Activated T-helper 17 cell treated with anti-CD3 and anti-CD28 coated beads, Interleukin-2, amount 50 U/mL, for 72 hours (primary cell): Measurements from ENCODE around the gene SCNN1A. TPM values are rescaled to one million over a fixed set of nuclear protein-coding genes. Genes with fewer than 3 reads are reported as not detected.

ENCODE experiments used
- ATAC-seq: fragments of 150-1000 bp; cut with Tn5 transposase; replicated peaks from 2 replicates; pipeline ENCODE4 v1.10.0; 2021; ENCODE audit warnings: mild to moderate bottlenecking, moderate library complexity
- H3K27ac Mint-ChIP-seq: one replicate; pipeline ENCODE4 v1.8.0; 2022; ENCODE audit warnings: mixed read lengths
- H3K27me3 Mint-ChIP-seq: one replicate; pipeline ENCODE4 v1.8.0; 2022; ENCODE audit warnings: mixed read lengths
- H3K36me3 Mint-ChIP-seq: one replicate; pipeline ENCODE4 v1.8.0; 2022; ENCODE audit warnings: low read depth, mild to moderate bottlenecking, mixed read lengths
- H3K4me1 Mint-ChIP-seq: one replicate; pipeline ENCODE4 v1.8.0; 2022; ENCODE audit warnings: mixed read lengths
- H3K4me3 Mint-ChIP-seq: one replicate; pipeline ENCODE4 v1.8.0; 2022; ENCODE audit warnings: mild to moderate bottlenecking, mixed read lengths
- H3K9me3 Mint-ChIP-seq: one replicate; pipeline ENCODE4 v1.8.0; 2022; ENCODE audit warnings: mixed read lengths
- total RNA-seq, 2 donors: library from RNA; stranded (reverse); gene quantifications; one replicate each; pipeline ENCODE4 v1.2.3, GENCODE V29; 2022

SCNN1A gene
- total RNA-seq, 2 donors from 2014 or later, result 1.6 TPM; not detected in 1

- peaks cover 3% of the 10 kb centered on the region for H3K4me1 Mint-ChIP-seq
- H3K36me3 Mint-ChIP-seq, result no peaks in the 10 kb centered on the region
Measured at GRCh38 chr12:6392504-6392903, 17.1 kb upstream of the SCNN1A start.

GRCh38 chr12:6391013-6391412, 15.7 kb upstream of the SCNN1A start:
- Mint-ChIP-seq H3K9me3 (no peaks in the 10 kb centered on the region), H3K36me3 (no peaks in the 10 kb centered on the region), H3K27ac (no peak overlapping the region), H3K4me1 (peaks cover 3% of the 10 kb centered on the region), H3K4me3 (no peak overlapping the region), H3K27me3 (no peaks in the 10 kb centered on the region)
- ATAC-seq, result no peak

More at GRCh38 chr12:6392504-6392903, 17.1 kb upstream of the SCNN1A start:
- ATAC-seq, result no peak
- H3K27ac Mint-ChIP-seq, result no peak overlapping the region
- H3K9me3 Mint-ChIP-seq, result no peaks in the 10 kb centered on the region
- no peak overlapping the region for H3K4me3 Mint-ChIP-seq
- H3K27me3 Mint-ChIP-seq, result no peaks in the 10 kb centered on the region

GRCh38 chr12:6390084-6390799, 14.9 kb upstream of the SCNN1A start:
- ATAC-seq, result no peak
- no peaks in the 10 kb centered on the region for H3K27me3 Mint-ChIP-seq
- no peaks in the 10 kb centered on the region for H3K9me3 Mint-ChIP-seq
- no peaks in the 10 kb centered on the region for H3K36me3 Mint-ChIP-seq
- peak overlapping the region; percentile 31 for H3K27ac Mint-ChIP-seq
- H3K4me3 Mint-ChIP-seq, result no peak overlapping the region
- peaks cover 3% of the 10 kb centered on the region for H3K4me1 Mint-ChIP-seq

- ATAC-seq, result no peak
- H3K36me3 Mint-ChIP-seq, result no peaks in the 10 kb centered on the region
- no peak overlapping the region for H3K27ac Mint-ChIP-seq
- H3K9me3 Mint-ChIP-seq, result no peaks in the 10 kb centered on the region
- peaks cover 9% of the 10 kb centered on the region for H3K27me3 Mint-ChIP-seq
- no peak overlapping the region for H3K4me3 Mint-ChIP-seq
- peaks cover 3% of the 10 kb centered on the region for H3K4me1 Mint-ChIP-seq
Measured at GRCh38 chr12:6387541-6387940, 12.2 kb upstream of the SCNN1A start.

GRCh38 chr12:6386491-6386890, 11.1 kb upstream of the SCNN1A start:
- H3K4me1 Mint-ChIP-seq, result peaks cover 3% of the 10 kb centered on the region
- no peaks in the 10 kb centered on the region for H3K9me3 Mint-ChIP-seq
- no peak for ATAC-seq
- no peak overlapping the region for H3K27ac Mint-ChIP-seq
- H3K27me3 Mint-ChIP-seq, result peaks cover 9% of the 10 kb centered on the region
- H3K36me3 Mint-ChIP-seq, result no peaks in the 10 kb centered on the region
- no peak overlapping the region for H3K4me3 Mint-ChIP-seq

GRCh38 chr12:6386038-6386437, 10.7 kb upstream of the SCNN1A start:
- H3K4me3 Mint-ChIP-seq, result no peak overlapping the region
- H3K4me1 Mint-ChIP-seq, result peaks cover 3% of the 10 kb centered on the region
- H3K9me3 Mint-ChIP-seq, result no peaks in the 10 kb centered on the region
- H3K36me3 Mint-ChIP-seq, result no peaks in the 10 kb centered on the region
- ATAC-seq, result no peak
- H3K27me3 Mint-ChIP-seq, result peaks cover 9% of the 10 kb centered on the region
- no peak overlapping the region for H3K27ac Mint-ChIP-seq

- Mint-ChIP-seq H3K4me1 (peaks cover 3% of the 10 kb centered on the region), H3K4me3 (no peak overlapping the region), H3K27ac (no peak overlapping the region), H3K36me3 (no peaks in the 10 kb centered on the region), H3K9me3 (no peaks in the 10 kb centered on the region), H3K27me3 (peaks cover 9% of the 10 kb centered on the region)
- no peak for ATAC-seq
Measured at GRCh38 chr12:6384499-6385436, 9.4 kb upstream of the SCNN1A start.

GRCh38 chr12:6383572-6384498, 8.5 kb upstream of the SCNN1A start, which contains the start of gene LTBR:
Gene LTBR (plus strand): TSS chr12:6384162. CDS start chr12:6384359, 197 bp downstream.
- Mint-ChIP-seq H3K27ac (no peak within 1 kb of the TSS), H3K27me3 (peaks cover 9% of the 10 kb centered on the region), H3K9me3 (no peaks in the 10 kb centered on the region), H3K4me1 (peaks cover 3% of the 10 kb centered on the region), H3K4me3 (no peak within 1 kb of the TSS), H3K36me3 (no peaks in the 10 kb centered on the region)
- ATAC-seq, result peak; percentile 61

GRCh38 chr12:6382982-6383381, 7.6 kb upstream of the SCNN1A start:
- Mint-ChIP-seq H3K4me1 (no peaks in the 10 kb centered on the region), H3K4me3 (no peak overlapping the region), H3K9me3 (no peaks in the 10 kb centered on the region), H3K27me3 (peaks cover 9% of the 10 kb centered on the region), H3K27ac (no peak overlapping the region), H3K36me3 (no peaks in the 10 kb centered on the region)
- ATAC-seq, result no peak

GRCh38 chr12:6382371-6382770, 7.0 kb upstream of the SCNN1A start:
- H3K4me1 Mint-ChIP-seq, result no peaks in the 10 kb centered on the region
- no peak for ATAC-seq
- no peak overlapping the region for H3K27ac Mint-ChIP-seq
- H3K27me3 Mint-ChIP-seq, result peaks cover 9% of the 10 kb centered on the region
- H3K4me3 Mint-ChIP-seq, result no peak overlapping the region
- H3K36me3 Mint-ChIP-seq, result no peaks in the 10 kb centered on the region
- no peaks in the 10 kb centered on the region for H3K9me3 Mint-ChIP-seq

- Mint-ChIP-seq H3K4me3 (no peak overlapping the region), H3K4me1 (peaks cover 7% of the 10 kb centered on the region), H3K27me3 (peaks cover 9% of the 10 kb centered on the region), H3K27ac (no peak overlapping the region), H3K36me3 (no peaks in the 10 kb centered on the region), H3K9me3 (no peaks in the 10 kb centered on the region)
- no peak for ATAC-seq
Measured at GRCh38 chr12:6380141-6381121, 5.1 kb upstream of the SCNN1A start.

GRCh38 chr12:6378709-6379472, 3.5 kb upstream of the SCNN1A start:
- H3K9me3 Mint-ChIP-seq, result no peaks in the 10 kb centered on the region
- peaks cover 6% of the 10 kb centered on the region for H3K27me3 Mint-ChIP-seq
- H3K4me1 Mint-ChIP-seq, result peaks cover 7% of the 10 kb centered on the region
- H3K36me3 Mint-ChIP-seq, result no peaks in the 10 kb centered on the region
- no peak overlapping the region for H3K27ac Mint-ChIP-seq
- no peak for ATAC-seq
- H3K4me3 Mint-ChIP-seq, result no peak overlapping the region

- H3K4me1 Mint-ChIP-seq, result peaks cover 15% of the 10 kb centered on the region
- H3K9me3 Mint-ChIP-seq, result no peaks in the 10 kb centered on the region
- ATAC-seq, result no peak
- peaks cover 1% of the 10 kb centered on the region for H3K27me3 Mint-ChIP-seq
- no peak overlapping the region for H3K27ac Mint-ChIP-seq
- peak overlapping the region; percentile 74 for H3K4me3 Mint-ChIP-seq
- H3K36me3 Mint-ChIP-seq, result no peaks in the 10 kb centered on the region
Measured at GRCh38 chr12:6377667-6377994, 2.3 kb upstream of the SCNN1A start.
